GM23338 (cell line): Measurements from ENCODE around the gene FCRL6. TPM values are rescaled to one million over a fixed set of nuclear protein-coding genes. Genes with fewer than 3 reads are reported as not detected.

Source experiments
- ATAC-seq: fragments of 200-7000 bp; cut with Tn5 transposase; 3 replicates; pipeline ENCODE4 v1.9.1; 2020
- DNase-seq: peaks from one replicate; pipeline ENCODE4 v3.0.0-alpha.2; 2015; ENCODE audit warnings: low spot score
- H2AFZ ChIP-seq: fragments of 200-600 bp; sonication (generic); 2 replicates; pipeline ENCODE4 v1.8.0; 2016; ENCODE audit warnings: antibody characterized with exemption, mild to moderate bottlenecking, moderate library complexity
- H3F3A ChIP-seq: fragments of 200-600 bp; sonication (generic); replicated peaks from 2 replicates; pipeline ENCODE4 v1.8.0; 2017; ENCODE audit warnings: antibody characterized with exemption, mixed run types, low read depth
- H3K27ac ChIP-seq: fragments of 200-600 bp; sonication (generic); 2 replicates; pipeline ENCODE4 v1.6.1; 2016; ENCODE audit warnings: low read depth
- H3K27me3 ChIP-seq: fragments of 200-600 bp; sonication (generic); 2 replicates; pipeline ENCODE4 v1.8.0; 2016; ENCODE audit warnings: mild to moderate bottlenecking, mixed run types, moderate library complexity; ENCODE audit not compliant: insufficient read depth
- H3K36me3 ChIP-seq: fragments of 200-600 bp; sonication (generic); 2 replicates; pipeline ENCODE4 v1.8.0; 2016; ENCODE audit warnings: mild to moderate bottlenecking; ENCODE audit not compliant: insufficient read depth
- H3K4me1 ChIP-seq: fragments of 200-600 bp; sonication (generic); 2 replicates; pipeline ENCODE4 v1.8.0; 2016; ENCODE audit warnings: mild to moderate bottlenecking, moderate library complexity; ENCODE audit not compliant: insufficient read depth
- H3K4me2 ChIP-seq: fragments of 200-600 bp; sonication (generic); 2 replicates; pipeline ENCODE4 v1.7.1; 2017; ENCODE audit warnings: mixed run types
- H3K4me3 ChIP-seq: fragments of 200-600 bp; sonication (generic); 2 replicates; pipeline ENCODE4 v1.6.1; 2016; ENCODE audit warnings: mixed run types
- H3K79me2 ChIP-seq: fragments of 200-600 bp; sonication (generic); replicated peaks from 2 replicates; pipeline ENCODE4 v1.8.0; 2017; ENCODE audit warnings: mild to moderate bottlenecking; ENCODE audit not compliant: insufficient read depth
- H3K9me2 ChIP-seq: fragments of 200-600 bp; sonication (generic); 2 replicates; pipeline ENCODE4 v1.8.0; 2017; ENCODE audit not compliant: insufficient read depth
- H4K20me1 ChIP-seq: fragments of 200-600 bp; sonication (generic); replicated peaks from 2 replicates; pipeline ENCODE4 v1.8.0; 2017; ENCODE audit warnings: mild to moderate bottlenecking; ENCODE audit not compliant: insufficient read depth
- H3K27ac Mint-ChIP-seq: 2 replicates; pipeline ENCODE4 v1.8.0; 2020; ENCODE audit warnings: inconsistent platforms, mild to moderate bottlenecking, moderate library complexity, mixed read lengths
- H3K27me3 Mint-ChIP-seq: 3 replicates; pipeline ENCODE4 v1.8.0; 2022; ENCODE audit warnings: low read depth, mild to moderate bottlenecking, moderate library complexity, mixed read lengths, inconsistent platforms; ENCODE audit not compliant: insufficient read depth, poor library complexity
- H3K36me3 Mint-ChIP-seq: 3 replicates; pipeline ENCODE4 v1.8.0; 2021; ENCODE audit warnings: low read depth, mild to moderate bottlenecking, inconsistent platforms, moderate library complexity, mixed read lengths
- H3K4me1 Mint-ChIP-seq: 3 replicates; pipeline ENCODE4 v1.8.0; 2020; ENCODE audit warnings: mild to moderate bottlenecking, inconsistent platforms, mixed read lengths
- H3K4me3 Mint-ChIP-seq: 3 replicates; pipeline ENCODE4 v1.8.0; 2021; ENCODE audit warnings: moderate library complexity, mild to moderate bottlenecking, inconsistent platforms, mixed read lengths
- H3K9me3 Mint-ChIP-seq: 3 replicates; pipeline ENCODE4 v1.8.0; 2020; ENCODE audit warnings: moderate library complexity, mild to moderate bottlenecking, inconsistent platforms, mixed read lengths
- CREB1 ChIP-seq: fragments of 250-450 bp; sonication (Bioruptor Pico); IDR thresholded peaks from 2 replicates; pipeline ENCODE4 v1.5.0; 2020; ENCODE audit warnings: low read depth, mild to moderate bottlenecking, moderate library complexity
- EZH2 ChIP-seq: fragments of 200-600 bp; sonication (generic); IDR thresholded peaks from one replicate; pipeline ENCODE4 v1.8.0; 2017; ENCODE audit warnings: antibody characterized with exemption, mild to moderate bottlenecking, low read depth; ENCODE audit not compliant: unreplicated experiment
- EZH2phosphoT487 ChIP-seq: fragments of 200-600 bp; sonication (generic); IDR thresholded peaks from one replicate; pipeline ENCODE4 v1.8.1; 2018; ENCODE audit warnings: antibody characterized with exemption; ENCODE audit not compliant: unreplicated experiment
- JUNB ChIP-seq: IDR thresholded peaks from one replicate; pipeline ENCODE4 v1.6.1; 2016; ENCODE audit warnings: antibody characterized with exemption; ENCODE audit not compliant: unreplicated experiment
- POLR2AphosphoS5 ChIP-seq: IDR thresholded peaks from 2 replicates; pipeline ENCODE4 v1.6.1; 2016; ENCODE audit warnings: antibody characterized with exemption, low read depth
- STAT1 ChIP-seq: IDR thresholded peaks from one replicate; pipeline ENCODE4 v1.6.1; 2016; ENCODE audit warnings: antibody characterized with exemption; ENCODE audit not compliant: unreplicated experiment
- ZNF114 ChIP-seq: fragments of 250-450 bp; sonication (Bioruptor Pico); IDR thresholded peaks from 2 replicates; pipeline ENCODE4 v1.5.0; 2020; ENCODE audit warnings: mild to moderate bottlenecking, moderate library complexity
- ZNF331 ChIP-seq: fragments of 250-450 bp; sonication (Bioruptor Pico); IDR thresholded peaks from 2 replicates; pipeline ENCODE4 v1.5.0; 2020; ENCODE audit warnings: low read depth, mild to moderate bottlenecking, moderate library complexity
- ZNF462 ChIP-seq: fragments of 250-450 bp; sonication (Bioruptor Pico); IDR thresholded peaks from 2 replicates; pipeline ENCODE4 v1.5.0; 2020; ENCODE audit warnings: mild to moderate bottlenecking, moderate library complexity
- polyA plus RNA-seq: library from polyadenylated mRNA; unstranded; fragments of >200 nt; fragmentation: Nextera tagmentation; extraction: Ambion mirVana; gene quantifications from 2 replicates; pipeline ENCODE4 v1.2.1, GENCODE V29; 2016
- total RNA-seq: library from RNA; depleted of rRNA; stranded (reverse); fragments of >200 nt; shearing (Covaris generic); gene quantifications from 2 replicates; pipeline ENCODE4 v1.2.3, GENCODE V29; 2014
- TF ChIP-seq, protein P1 (sequence below), 2 experiments: fragments of 200-600 bp in 1 of 2; sonication (generic) in 1 of 2; conservative IDR thresholded peaks; 2 replicates each; pipeline versions ENCODE4 v1.5.1 to v1.6.1; 2016 to 2017; ENCODE audit warnings: antibody characterized with exemption in 2 of 2, low read depth in 2 of 2, mild to moderate bottlenecking in 2 of 2, moderate library complexity in 1 of 2
- TF ChIP-seq, protein P2 (sequence below): IDR thresholded peaks from one replicate; pipeline ENCODE4 v1.6.1; 2018; ENCODE audit warnings: antibody characterized with exemption; ENCODE audit not compliant: unreplicated experiment
- TF ChIP-seq, protein P3 (sequence below): IDR thresholded peaks from 2 replicates; pipeline ENCODE4 v1.6.1; 2016; ENCODE audit warnings: antibody characterized with exemption

The FCRL6 gene
- total and polyA plus RNA-seq, 2 experiments from 2014 or later = not detected

DNA sequence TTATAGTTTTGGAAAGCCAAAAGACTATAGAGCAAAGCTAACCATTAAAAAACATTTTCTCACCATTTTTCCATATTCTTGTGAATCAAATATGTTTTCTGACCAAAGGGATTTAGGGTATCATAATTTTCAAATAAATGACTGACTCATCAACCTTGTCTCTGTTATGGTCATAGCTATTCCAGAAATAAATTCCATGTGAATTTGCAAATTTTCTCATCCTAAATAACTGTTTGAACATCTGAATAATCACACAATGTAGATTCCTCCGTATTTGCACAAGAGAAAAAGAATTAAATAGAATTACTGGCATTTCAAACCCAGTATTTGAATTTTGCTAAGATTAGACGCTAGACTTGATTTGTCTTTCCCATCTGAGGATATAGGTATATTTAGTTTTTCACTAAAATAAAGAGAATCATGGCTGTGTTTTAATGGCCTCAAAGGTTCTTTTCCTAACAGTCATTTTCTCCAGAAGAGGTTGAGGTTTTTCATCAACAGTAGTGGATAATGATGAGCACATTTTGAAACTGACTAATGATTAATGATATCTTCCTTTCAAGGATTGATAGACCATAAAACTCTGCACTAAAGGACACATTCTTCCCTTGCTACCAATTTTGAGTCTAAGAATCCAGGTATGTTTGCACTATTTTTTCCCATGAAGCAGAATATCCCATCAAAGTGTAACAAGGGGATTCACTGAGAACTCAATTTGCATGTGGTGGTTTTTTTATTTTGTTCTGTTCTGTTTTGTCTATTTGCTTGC lies 30.8 kb upstream of the FCRL6 start:
- Mint-ChIP-seq H3K36me3 (no peaks in the 10 kb centered on the region), H3K4me3 (no peak overlapping the region), H3K9me3 (no peaks in the 10 kb centered on the region; the same call in 2 of the 3 replicates), H3K4me1 (peaks cover 4% of the 10 kb centered on the region; the same call in 2 of the 3 replicates), H3K27ac (no peak overlapping the region), H3K27me3 (peaks cover 1% of the 10 kb centered on the region)
- no peak overlapping the region for H2AFZ ChIP-seq
- no peaks in the 10 kb centered on the region for H3F3A ChIP-seq
- no peaks in the 10 kb centered on the region for H3K4me1 ChIP-seq
- no peak overlapping the region for H3K27ac ChIP-seq
- no peaks in the 10 kb centered on the region for H3K27me3 ChIP-seq
- H3K4me2 ChIP-seq = no peak overlapping the region
- no peaks in the 10 kb centered on the region for H3K79me2 ChIP-seq
- ATAC-seq (no peak), DNase-seq (no peak)
- H3K4me3 ChIP-seq = no peak overlapping the region
- TF ChIP-seq JUNB (no peak), ZNF331 (CRISPR knock-in tag) (no peak), ZNF114 (no peak), POLR2AphosphoS5 (no peak), ZNF462 (CRISPR knock-in tag) (no peak), EZH2 (no peak), CREB1 (CRISPR knock-in tag) (no peak), STAT1 (no peak), EZH2phosphoT487 (no peak)
- TF ChIP-seq, protein P1, sequence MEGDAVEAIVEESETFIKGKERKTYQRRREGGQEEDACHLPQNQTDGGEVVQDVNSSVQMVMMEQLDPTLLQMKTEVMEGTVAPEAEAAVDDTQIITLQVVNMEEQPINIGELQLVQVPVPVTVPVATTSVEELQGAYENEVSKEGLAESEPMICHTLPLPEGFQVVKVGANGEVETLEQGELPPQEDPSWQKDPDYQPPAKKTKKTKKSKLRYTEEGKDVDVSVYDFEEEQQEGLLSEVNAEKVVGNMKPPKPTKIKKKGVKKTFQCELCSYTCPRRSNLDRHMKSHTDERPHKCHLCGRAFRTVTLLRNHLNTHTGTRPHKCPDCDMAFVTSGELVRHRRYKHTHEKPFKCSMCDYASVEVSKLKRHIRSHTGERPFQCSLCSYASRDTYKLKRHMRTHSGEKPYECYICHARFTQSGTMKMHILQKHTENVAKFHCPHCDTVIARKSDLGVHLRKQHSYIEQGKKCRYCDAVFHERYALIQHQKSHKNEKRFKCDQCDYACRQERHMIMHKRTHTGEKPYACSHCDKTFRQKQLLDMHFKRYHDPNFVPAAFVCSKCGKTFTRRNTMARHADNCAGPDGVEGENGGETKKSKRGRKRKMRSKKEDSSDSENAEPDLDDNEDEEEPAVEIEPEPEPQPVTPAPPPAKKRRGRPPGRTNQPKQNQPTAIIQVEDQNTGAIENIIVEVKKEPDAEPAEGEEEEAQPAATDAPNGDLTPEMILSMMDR (conservative IDR thresholded peaks at IDR 0.05; ENCODE audit: low read depth in 2 of 2) = no peak
- TF ChIP-seq, protein P2, sequence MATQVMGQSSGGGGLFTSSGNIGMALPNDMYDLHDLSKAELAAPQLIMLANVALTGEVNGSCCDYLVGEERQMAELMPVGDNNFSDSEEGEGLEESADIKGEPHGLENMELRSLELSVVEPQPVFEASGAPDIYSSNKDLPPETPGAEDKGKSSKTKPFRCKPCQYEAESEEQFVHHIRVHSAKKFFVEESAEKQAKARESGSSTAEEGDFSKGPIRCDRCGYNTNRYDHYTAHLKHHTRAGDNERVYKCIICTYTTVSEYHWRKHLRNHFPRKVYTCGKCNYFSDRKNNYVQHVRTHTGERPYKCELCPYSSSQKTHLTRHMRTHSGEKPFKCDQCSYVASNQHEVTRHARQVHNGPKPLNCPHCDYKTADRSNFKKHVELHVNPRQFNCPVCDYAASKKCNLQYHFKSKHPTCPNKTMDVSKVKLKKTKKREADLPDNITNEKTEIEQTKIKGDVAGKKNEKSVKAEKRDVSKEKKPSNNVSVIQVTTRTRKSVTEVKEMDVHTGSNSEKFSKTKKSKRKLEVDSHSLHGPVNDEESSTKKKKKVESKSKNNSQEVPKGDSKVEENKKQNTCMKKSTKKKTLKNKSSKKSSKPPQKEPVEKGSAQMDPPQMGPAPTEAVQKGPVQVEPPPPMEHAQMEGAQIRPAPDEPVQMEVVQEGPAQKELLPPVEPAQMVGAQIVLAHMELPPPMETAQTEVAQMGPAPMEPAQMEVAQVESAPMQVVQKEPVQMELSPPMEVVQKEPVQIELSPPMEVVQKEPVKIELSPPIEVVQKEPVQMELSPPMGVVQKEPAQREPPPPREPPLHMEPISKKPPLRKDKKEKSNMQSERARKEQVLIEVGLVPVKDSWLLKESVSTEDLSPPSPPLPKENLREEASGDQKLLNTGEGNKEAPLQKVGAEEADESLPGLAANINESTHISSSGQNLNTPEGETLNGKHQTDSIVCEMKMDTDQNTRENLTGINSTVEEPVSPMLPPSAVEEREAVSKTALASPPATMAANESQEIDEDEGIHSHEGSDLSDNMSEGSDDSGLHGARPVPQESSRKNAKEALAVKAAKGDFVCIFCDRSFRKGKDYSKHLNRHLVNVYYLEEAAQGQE = no peak
- TF ChIP-seq, protein P3, sequence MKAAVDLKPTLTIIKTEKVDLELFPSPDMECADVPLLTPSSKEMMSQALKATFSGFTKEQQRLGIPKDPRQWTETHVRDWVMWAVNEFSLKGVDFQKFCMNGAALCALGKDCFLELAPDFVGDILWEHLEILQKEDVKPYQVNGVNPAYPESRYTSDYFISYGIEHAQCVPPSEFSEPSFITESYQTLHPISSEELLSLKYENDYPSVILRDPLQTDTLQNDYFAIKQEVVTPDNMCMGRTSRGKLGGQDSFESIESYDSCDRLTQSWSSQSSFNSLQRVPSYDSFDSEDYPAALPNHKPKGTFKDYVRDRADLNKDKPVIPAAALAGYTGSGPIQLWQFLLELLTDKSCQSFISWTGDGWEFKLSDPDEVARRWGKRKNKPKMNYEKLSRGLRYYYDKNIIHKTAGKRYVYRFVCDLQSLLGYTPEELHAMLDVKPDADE = no peak
- no peaks in the 10 kb centered on the region for H3K36me3 ChIP-seq
- H4K20me1 ChIP-seq = no peaks in the 10 kb centered on the region
- peaks cover 9% of the 10 kb centered on the region; the same call in 1 of the 2 replicates for H3K9me2 ChIP-seq
